Activated T-cell treated with anti-CD3 and anti-CD28 coated beads for 1 hour (primary cell): ENCODE results near the gene NHSL2.
"Not testable (repeated sequence)": the region's sequence is repeated elsewhere in the genome, so short reads cannot be mapped to it uniquely, and the experiment has no call there.

Experiments used
- DNase-seq: peaks from one replicate; pipeline ENCODE4 v3.0.0-alpha.2; 2020; ENCODE audit warnings: low read depth

Gene NHSL2

DNA sequence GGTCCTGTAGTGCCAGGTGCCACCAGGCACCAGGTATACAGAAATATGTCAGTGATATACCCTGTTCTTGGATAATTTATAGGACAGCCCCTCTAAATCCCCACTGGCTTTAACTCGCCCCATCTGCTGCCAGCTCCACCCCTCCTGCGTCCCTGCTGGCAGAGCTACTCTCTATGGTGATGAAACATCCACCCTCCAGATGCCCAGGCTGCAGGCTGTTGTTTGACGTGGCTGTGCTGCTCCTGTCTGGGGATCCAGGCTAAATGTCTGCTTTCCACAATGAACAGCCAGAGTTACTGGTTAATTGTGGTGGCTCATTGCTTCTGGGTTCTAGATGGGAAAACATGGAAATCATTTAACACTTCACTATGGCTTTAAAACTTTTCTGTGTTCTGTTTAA is 12.9 kb downstream of the NHSL2 start:
- DNase-seq: no peak

GRCh38 chrX:71927040-71927439 is 16.4 kb downstream of the NHSL2 start:
- DNase-seq: no peak

GRCh38 chrX:71928856-71929255 is 18.2 kb downstream of the NHSL2 start:
- DNase-seq: no peak

DNA sequence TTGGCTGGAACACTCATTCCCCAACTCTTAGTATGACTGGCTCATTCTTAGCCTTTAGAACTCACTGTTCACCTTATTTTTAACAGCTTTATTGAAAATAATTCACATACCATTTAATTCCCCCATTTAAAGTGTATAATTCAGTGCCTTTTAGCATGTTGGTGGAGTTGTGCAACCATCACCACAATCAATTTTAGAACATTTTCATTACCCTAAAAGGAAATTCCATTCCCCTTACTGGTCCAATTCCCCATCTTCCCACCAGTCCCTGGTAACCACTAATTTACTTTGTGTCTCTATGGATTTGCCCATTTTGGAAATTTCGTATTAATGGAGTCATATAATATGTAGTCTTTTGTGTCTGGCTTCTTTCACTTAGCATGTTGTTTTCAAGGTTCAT is 19.7 kb downstream of the NHSL2 start:
- no peak for DNase-seq

DNA sequence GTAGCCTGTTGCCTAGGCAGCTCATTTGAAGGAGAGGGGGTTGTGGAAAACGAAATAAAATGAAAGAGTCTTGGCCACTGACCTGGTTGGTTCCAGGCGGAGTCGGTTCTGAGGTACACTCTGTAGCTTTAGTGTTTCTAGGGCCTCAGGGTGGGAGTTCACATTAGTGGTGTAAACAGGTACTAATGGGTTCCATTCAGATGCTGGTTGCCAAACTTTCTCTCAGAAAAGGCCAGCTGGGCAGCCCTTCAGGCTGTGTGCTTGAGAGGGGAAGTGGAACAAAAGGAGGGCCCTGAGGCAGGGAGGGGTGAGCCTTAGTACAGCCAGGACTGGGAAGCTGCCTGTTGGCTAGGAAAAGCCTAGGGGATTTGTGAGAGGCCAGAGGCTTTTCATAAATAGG is 24.8 kb downstream of the NHSL2 start:
- DNase-seq: no peak

DNA sequence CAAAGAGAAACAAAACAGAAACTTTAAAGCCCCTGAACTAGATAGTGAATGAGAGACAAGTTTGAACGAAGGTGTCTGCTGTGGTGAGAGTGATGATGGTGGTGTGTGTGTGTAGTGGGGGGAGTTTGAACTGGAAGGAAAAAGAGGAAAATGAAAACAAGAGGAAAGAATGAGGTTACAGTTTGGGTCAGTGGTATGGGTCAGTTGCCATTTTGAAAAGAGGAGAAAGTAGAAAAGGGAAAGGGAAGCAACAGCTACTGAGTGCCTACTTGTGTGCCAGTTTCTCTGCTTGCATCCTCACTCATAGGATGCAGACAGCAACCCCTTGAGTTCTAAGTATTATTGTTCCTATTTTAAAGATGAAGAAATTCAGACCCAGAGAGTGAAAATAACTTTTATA is 26.0 kb downstream of the NHSL2 start:
- DNase-seq: no peak

DNA sequence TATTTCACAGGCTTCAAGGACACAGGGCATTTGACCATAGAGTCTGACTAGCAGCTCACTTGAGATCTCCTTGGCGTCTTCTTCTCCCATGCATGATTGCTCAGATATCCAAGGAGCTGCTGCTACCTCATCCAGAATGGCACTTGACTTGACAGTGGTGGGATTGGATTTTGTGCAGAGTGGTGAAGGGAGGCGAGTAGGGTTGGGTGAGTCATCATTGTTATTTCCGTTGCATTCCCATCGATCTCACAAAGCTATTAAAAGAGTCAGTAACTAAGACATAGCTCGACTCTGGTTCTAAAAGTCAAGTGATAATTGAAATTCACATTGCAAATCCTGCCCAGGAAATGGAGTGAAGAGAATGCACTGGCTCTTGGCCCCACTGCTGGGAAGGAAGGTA is 27.7 kb downstream of the NHSL2 start:
- no peak for DNase-seq

DNA sequence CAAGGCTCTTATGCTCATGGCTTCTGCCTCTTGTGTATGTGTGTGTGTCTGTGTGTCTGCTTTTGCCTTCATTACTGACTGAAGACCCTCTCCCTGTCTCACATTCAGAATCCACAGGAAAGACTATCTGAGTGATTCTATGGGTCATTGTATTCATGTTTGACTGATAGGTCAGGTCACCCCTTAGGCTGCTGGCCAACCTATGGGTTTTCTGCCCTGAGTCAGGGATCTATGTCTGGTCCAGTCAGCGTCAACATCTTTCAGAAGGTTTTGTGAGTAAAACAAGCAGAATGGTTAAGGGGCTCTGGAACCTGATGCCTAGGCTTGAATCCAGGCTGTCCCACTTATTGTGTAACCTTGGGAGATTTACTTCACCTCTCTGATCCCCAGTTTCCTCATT is 30.5 kb downstream of the NHSL2 start:
- DNase-seq: no peak

- no peak for DNase-seq
These were observed 31.1 kb downstream of the NHSL2 start for GRCh38 chrX:71941776-71942175.

DNA sequence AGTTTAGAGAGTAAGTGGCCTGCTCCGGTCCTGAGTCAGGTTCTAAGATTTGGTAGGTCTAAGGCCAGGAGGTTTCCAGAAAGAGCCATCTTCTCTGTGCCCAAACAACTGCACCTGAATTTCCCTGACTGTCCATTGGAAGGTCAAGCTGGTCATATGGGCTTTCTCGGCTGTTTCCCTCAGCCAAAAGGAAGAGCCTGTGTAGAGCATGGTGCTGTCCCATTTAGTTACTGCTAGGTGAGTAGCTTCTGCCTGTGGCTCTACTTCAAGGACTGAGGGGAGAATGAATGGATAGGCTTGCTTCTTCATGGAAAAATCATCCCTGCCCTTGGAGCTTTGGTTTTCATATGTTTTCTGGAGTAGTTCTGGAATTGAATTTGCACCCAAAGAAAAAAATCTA is 33.7 kb downstream of the NHSL2 start:
- DNase-seq: no peak

- no peak for DNase-seq
These were observed 34.7 kb downstream of the NHSL2 start for GRCh38 chrX:71945237-71945805.

GRCh38 chrX:71949363-71949762 is 38.7 kb downstream of the NHSL2 start:
- no peak for DNase-seq

DNA sequence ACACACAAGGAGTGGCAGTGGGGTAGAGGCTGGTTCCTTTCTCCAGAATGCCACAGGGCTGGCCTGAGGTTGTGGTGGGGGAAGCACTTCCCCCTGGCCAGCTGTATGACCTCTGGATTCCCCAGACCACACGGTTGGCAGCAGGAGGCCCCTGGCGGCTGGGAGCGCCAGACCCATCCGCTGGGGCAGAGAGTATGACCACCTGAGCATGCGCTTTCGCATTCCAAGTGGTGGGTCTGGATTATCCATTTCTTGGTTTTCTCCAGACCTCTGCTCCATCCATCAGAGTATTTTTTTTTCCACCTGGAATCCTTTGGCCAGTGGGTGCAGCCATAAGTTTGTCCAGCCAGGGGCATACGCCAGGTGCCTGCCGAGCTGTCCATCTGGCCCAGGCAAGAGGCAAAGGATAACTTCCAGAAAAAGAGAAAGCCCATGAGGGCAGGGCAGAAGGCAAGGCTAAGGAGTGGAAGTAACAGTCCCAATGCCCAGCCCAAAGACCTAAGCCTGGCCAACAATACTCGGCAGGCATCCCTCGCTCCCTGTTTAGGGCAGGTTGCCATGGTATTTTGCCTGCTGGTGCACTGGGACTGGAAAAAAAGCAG is 39.3 kb downstream of the NHSL2 start:
- no peak for DNase-seq

- no peak for DNase-seq
These were observed 42.7 kb downstream of the NHSL2 start for GRCh38 chrX:71953391-71953790.

- no peak for DNase-seq
These were observed 43.3 kb downstream of the NHSL2 start for GRCh38 chrX:71953946-71954345.

- DNase-seq: no peak
These were observed 43.8 kb downstream of the NHSL2 start for GRCh38 chrX:71954458-71954857.

GRCh38 chrX:71955530-71956120 is 45.0 kb downstream of the NHSL2 start:
- no peak for DNase-seq

DNA sequence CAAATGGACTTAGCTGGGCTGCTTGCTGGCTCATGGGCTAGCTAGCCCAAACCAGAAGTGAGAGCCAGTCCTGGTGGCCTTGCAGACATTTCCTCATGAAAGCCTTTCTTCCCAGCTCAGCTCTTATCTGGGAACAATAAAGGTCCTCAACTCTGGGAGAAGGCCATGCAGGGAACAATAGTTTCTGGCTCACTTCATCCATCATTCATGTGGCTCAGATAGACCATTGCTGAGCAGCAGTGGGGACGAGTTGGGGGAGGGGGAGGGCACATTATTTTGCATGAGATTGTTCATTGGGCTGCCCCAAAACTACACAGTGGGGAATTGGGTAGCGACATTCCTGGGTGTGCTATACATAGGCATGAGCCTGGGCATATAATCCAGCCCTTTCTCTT is 47.6 kb downstream of the NHSL2 start:
- DNase-seq: no peak

- DNase-seq: not testable (repeated sequence)
These were observed 53.5 kb downstream of the NHSL2 start for GRCh38 chrX:71964184-71964583.

GRCh38 chrX:71974916-71975315 is 64.3 kb downstream of the NHSL2 start:
- no peak for DNase-seq

GRCh38 chrX:71976753-71977152 is 66.1 kb downstream of the NHSL2 start:
- no peak for DNase-seq

GRCh38 chrX:71978164-71978563 is 67.5 kb downstream of the NHSL2 start:
- no peak for DNase-seq

- no peak for DNase-seq
These were observed 79.3 kb downstream of the NHSL2 start for GRCh38 chrX:71989768-71990426.

- DNase-seq: no peak
These were observed 79.9 kb downstream of the NHSL2 start for GRCh38 chrX:71990518-71990917.
